Psoas muscle (tissue), 8 donors: ENCODE data around the gene KCNIP3. TPM values are rescaled to one million over a fixed set of nuclear protein-coding genes. Genes with fewer than 3 reads are reported as not detected.

Source experiments
- ATAC-seq, 4 donors: fragments of 200-7000 bp; cut with Tn5 transposase; one replicate each; pipeline ENCODE4 v1.9.1; 2020; ENCODE audit warnings: moderate library complexity in 3 of 4, mild to moderate bottlenecking in 2 of 4
- DNase-seq, 2 donors: peaks; one replicate each; pipeline ENCODE4 v3.0.0-alpha.2; 2020
- H3K27ac ChIP-seq: fragments of 200-600 bp; one replicate; pipeline ENCODE4 v1.8.0; 2022
- H3K27me3 ChIP-seq, 3 donors: fragments of 200-600 bp in 1 of 3; one replicate each; pipeline versions ENCODE4 v1.6.1 to v1.8.0; 2013 to 2022; ENCODE audit warnings: low read length in 2 of 3, mild to moderate bottlenecking in 2 of 3, moderate library complexity in 1 of 3; ENCODE audit not compliant: insufficient read depth in 3 of 3
- H3K36me3 ChIP-seq, 2 donors: fragments of 200-600 bp in 1 of 2; one replicate each; pipeline versions ENCODE4 v1.6.1 to v1.8.0; 2013 to 2022; ENCODE audit warnings: low read depth in 1 of 2, mild to moderate bottlenecking in 1 of 2, moderate library complexity in 1 of 2; ENCODE audit not compliant: insufficient read depth in 1 of 2
- H3K4me1 ChIP-seq: fragments of 200-600 bp; one replicate; pipeline ENCODE4 v1.8.0; 2022
- H3K4me3 ChIP-seq: fragments of 200-600 bp; one replicate; pipeline ENCODE4 v1.8.0; 2022; ENCODE audit warnings: mild to moderate bottlenecking
- H3K9me3 ChIP-seq: fragments of 200-600 bp; one replicate; pipeline ENCODE4 v1.8.0; 2022
- CTCF ChIP-seq: fragments of 200-600 bp; IDR thresholded peaks from one replicate; pipeline ENCODE4 v1.8.0; 2022; ENCODE audit warnings: antibody characterized with exemption
- WGBS, 3 donors: extraction: QIAGEN DNeasy Blood & Tissue Kit; methylation state at CpG; one replicate each; pipeline versions ENCODE4 v1.1.6 to v1.1.7; 2013; 5-methylcytosine and 5-hydroxymethylcytosine counted together
- intact Hi-C, 2 donors: fragments of 100-400 bp; cut with DNase I; formaldehyde crosslinking; loops; one replicate each; pipeline versions ENCODE4 v1.11.0 to v1.14.2; 2022
- polyA plus RNA-seq, 3 donors: library from polyadenylated mRNA; stranded (reverse); fragments of 200-250 nt; gene quantifications; one replicate each; pipeline ENCODE4 v1.2.3, GENCODE V29; 2013
- total RNA-seq, 4 donors: library from RNA; stranded (reverse); fragmentation: NEBNext Ultra II Directional in 2 of 4; extraction: Animal tissue kit (Norgen Biotek cat#: 25700) in 2 of 4; gene quantifications; one replicate each; pipeline versions ENCODE4 v1.2.1 to v1.2.4, GENCODE V29; 2021 to 2023
- donor health status: healthy with polysubstance abuse.
- donor health status: DM: no; HTN: no; CAD: no; lungs with moderate emphysema.
- donor health status: Bipolar disorder and iron deficiency.
- donor health status: healthy.
- donor health status: DM: yes; HTN: yes; CAD: no.
- donor health status: DM: no; HTN: no; CAD: no.
- donor health status: DM: no; HTN: no; CAD: no.
- donor health status: DM: yes; HTN: yes; CAD: no.

The KCNIP3 gene
- total and polyA plus RNA-seq, 7 donors = 0.93 to 2.0 (median 1.3) TPM

GRCh38 chr2:95301876-95302641 is 4.9 kb downstream of the KCNIP3 start:
- intact Hi-C loops = no loop called here
- no peaks in the 10 kb centered on the region for H3K36me3 ChIP-seq
- ATAC-seq (no peak), DNase-seq (no peak)
- TF ChIP-seq CTCF = no peak
- H3K9me3 ChIP-seq = no peaks in the 10 kb centered on the region
- H3K27ac ChIP-seq = no peak overlapping the region
- H3K27me3 ChIP-seq = peaks cover 0 to 45% (median 6%) of the 10 kb centered on the region in 3 donors
- H3K4me1 ChIP-seq = no peaks in the 10 kb centered on the region
- H3K4me3 ChIP-seq = no peak overlapping the region
- WGBS, 3 donors = 38 to 50% (median 50%) methylated on average over 17 of the region's 17 CpGs

DNA sequence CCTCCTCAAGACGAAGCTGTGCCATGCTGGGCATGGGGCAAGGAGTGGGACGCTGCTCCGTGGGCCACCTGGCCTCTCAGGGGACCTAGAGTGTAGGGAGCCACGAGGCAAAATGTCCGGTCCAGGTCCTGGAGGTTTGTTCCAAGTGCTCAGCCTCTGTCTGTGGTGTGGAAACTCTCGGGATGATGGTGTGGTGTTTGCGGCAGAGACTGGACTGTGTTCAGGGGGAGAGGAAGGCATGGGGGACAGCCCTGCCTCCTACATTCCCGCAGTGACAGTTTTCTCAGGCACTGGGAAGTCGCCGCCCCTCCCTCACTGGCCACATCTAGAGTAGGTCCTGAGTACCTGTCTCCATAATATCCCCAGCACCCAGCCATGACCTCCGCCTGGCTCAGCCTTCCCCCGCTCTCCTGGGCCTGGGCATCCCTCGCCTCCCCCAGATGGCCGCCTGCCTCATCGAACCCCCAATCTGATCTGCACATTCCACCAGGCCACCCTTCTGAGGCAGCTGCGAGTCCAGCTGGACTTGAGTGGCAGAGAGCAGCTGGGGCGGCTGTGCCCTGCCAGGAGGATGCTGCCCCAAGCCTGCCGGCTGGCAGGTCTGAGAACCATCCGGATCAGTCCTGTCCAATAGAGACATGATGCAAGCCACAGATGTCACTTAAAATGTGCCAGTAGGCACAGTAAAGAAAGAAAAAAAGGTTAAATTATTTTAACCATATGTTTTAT is 6.2 kb downstream of the KCNIP3 start:
- intact Hi-C loops = no loop called here

DNA sequence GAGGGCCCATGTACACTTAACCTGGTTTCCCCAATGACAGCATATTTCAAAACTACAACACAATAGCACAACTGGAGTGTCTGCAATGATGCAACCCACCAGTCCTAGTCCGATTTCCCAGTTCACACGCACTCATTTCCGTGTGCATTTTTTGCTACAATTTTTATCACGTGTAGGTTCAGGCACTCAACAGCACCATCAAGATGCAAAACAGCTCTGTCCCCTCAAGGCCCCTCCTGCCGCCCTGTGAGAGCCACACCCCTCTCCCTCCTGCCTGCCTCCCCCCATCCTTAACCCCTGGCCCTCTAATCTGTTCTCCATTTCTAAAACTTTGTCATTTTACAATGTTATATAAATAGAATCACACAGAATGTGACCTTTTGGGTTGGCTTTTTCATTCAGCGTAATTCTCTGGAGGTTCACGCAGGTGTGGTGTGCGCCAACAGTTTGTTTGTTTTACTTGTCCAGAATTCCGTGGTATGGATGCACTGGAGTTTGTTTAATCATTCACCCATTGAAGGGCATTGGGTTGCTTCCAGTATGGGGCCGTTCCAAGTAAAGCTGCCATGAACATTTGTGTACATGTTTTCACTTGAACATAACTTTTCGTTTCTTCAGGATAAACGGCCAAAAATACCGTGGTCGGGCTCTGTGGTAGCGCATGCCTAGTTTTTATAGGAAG is 8.4 kb downstream of the KCNIP3 start:
- H3K9me3 ChIP-seq = no peaks in the 10 kb centered on the region
- intact Hi-C loops = no loop called here
- WGBS, 3 donors = 40 to 62% (median 42%) methylated on average over 15 of the region's 15 CpGs
- no peaks in the 10 kb centered on the region for H3K36me3 ChIP-seq
- H3K27ac ChIP-seq = no peak overlapping the region
- peaks cover 0 to 68% (median 9%) of the 10 kb centered on the region in 3 donors for H3K27me3 ChIP-seq
- TF ChIP-seq CTCF = no peak
- H3K4me1 ChIP-seq = no peaks in the 10 kb centered on the region
- ATAC-seq (no peak), DNase-seq (no peak)
- no peak overlapping the region for H3K4me3 ChIP-seq

More for the DNA sequence above, 6.2 kb downstream of the KCNIP3 start:
- Histone ChIP-seq H3K36me3 (no peaks in the 10 kb centered on the region), H3K4me3 (no peak overlapping the region), H3K9me3 (no peaks in the 10 kb centered on the region), H3K27me3 (peaks cover 0 to 57% (median 7%) of the 10 kb centered on the region in 3 donors), H3K27ac (no peak overlapping the region), H3K4me1 (no peaks in the 10 kb centered on the region)
- DNase-seq (no peak), ATAC-seq (peak; percentile 46 to 63 (median 56))
- 24 to 40% (median 24%) methylated on average over 19 of the region's 19 CpGs for WGBS, 3 donors
- TF ChIP-seq CTCF = no peak

- no peak overlapping the region for H3K4me3 ChIP-seq
- H3K9me3 ChIP-seq = no peaks in the 10 kb centered on the region
- intact Hi-C loops = no loop called here
- H3K36me3 ChIP-seq = no peaks in the 10 kb centered on the region
- TF ChIP-seq CTCF = no peak
- no peaks in the 10 kb centered on the region for H3K4me1 ChIP-seq
- H3K27me3 ChIP-seq = peaks cover 0 to 60% (median 9%) of the 10 kb centered on the region in 3 donors
- DNase-seq (no peak), ATAC-seq (no peak)
- 43 to 59% (median 55%) methylated on average over 10 of the region's 10 CpGs for WGBS, 3 donors
- no peak overlapping the region for H3K27ac ChIP-seq
These were observed 9.3 kb downstream of the KCNIP3 start for GRCh38 chr2:95306336-95306895.
